SU-DHL-6 (cell line): ENCODE measurements around the gene LCE3D.

Source experiments
- H2AFZ ChIP-seq: fragments of 200-600 bp; sonication (generic); 2 replicates; pipeline ENCODE4 v1.6.1; 2014; ENCODE audit warnings: low read depth, mild to moderate bottlenecking, moderate library complexity, mixed read lengths, antibody characterized with exemption, low read length; ENCODE audit not compliant: severe bottlenecking
- H3F3A ChIP-seq: fragments of 200-600 bp; shearing (Covaris generic); 2 replicates; pipeline ENCODE4 v1.6.0; 2016; ENCODE audit warnings: antibody characterized with exemption, mild to moderate bottlenecking; ENCODE audit not compliant: insufficient read depth
- H3K27ac ChIP-seq: fragments of 200-600 bp; sonication (generic); 2 replicates; pipeline ENCODE4 v1.5.1; 2016; ENCODE audit warnings: low read depth, mild to moderate bottlenecking, low read length, moderate library complexity, mixed read lengths
- H3K27me3 ChIP-seq: fragments of 200-600 bp; sonication (generic), shearing (Covaris generic); 2 replicates; pipeline ENCODE4 v1.6.0; 2014; ENCODE audit warnings: mild to moderate bottlenecking, low read length
- H3K36me3 ChIP-seq: fragments of 200-600 bp; sonication (generic); 2 replicates; pipeline ENCODE4 v1.6.1; 2014; ENCODE audit warnings: mild to moderate bottlenecking, low read length, mixed read lengths
- H3K4me2 ChIP-seq: fragments of 300-600, 200-600 bp; shearing (Covaris generic), sonication (generic); 2 replicates; pipeline ENCODE4 v1.6.0; 2014; ENCODE audit warnings: low read length, low read depth, mild to moderate bottlenecking; ENCODE audit not compliant: poor library complexity, severe bottlenecking
- H3K4me3 ChIP-seq: fragments of 200-600 bp; sonication (generic); 2 replicates; pipeline ENCODE4 v1.5.1; 2014; ENCODE audit warnings: antibody characterized with exemption, low read length, mild to moderate bottlenecking, mixed read lengths; ENCODE audit not compliant: insufficient read depth, poor library complexity, severe bottlenecking
- H3K79me2 ChIP-seq: fragments of 200-600 bp; sonication (generic); 2 replicates; pipeline ENCODE4 v1.6.1; 2014; ENCODE audit warnings: mild to moderate bottlenecking, low read length, moderate library complexity; ENCODE audit not compliant: insufficient read depth
- H3K9ac ChIP-seq: fragments of 200-600 bp; sonication (generic); 2 replicates; pipeline ENCODE4 v1.7.0; 2014; ENCODE audit warnings: mild to moderate bottlenecking, low read length
- H3K9me2 ChIP-seq: fragments of 200-600 bp; sonication (generic); replicated peaks from 2 replicates; pipeline ENCODE4 v1.6.1; 2014; ENCODE audit warnings: low read length; ENCODE audit not compliant: insufficient read depth
- H3K9me3 ChIP-seq: fragments of 200-600 bp; sonication (generic); 2 replicates; pipeline ENCODE4 v1.6.1; 2014; ENCODE audit warnings: low read length, mixed read lengths; ENCODE audit not compliant: insufficient read depth
- H4K20me1 ChIP-seq: fragments of 200-600 bp; sonication (generic); 2 replicates; pipeline ENCODE4 v1.6.1; 2014; ENCODE audit warnings: low read depth, mild to moderate bottlenecking, antibody characterized with exemption, low read length, moderate library complexity, mixed read lengths
- EZH2phosphoT487 ChIP-seq: fragments of 200-600 bp; sonication (generic), shearing (Covaris generic); conservative IDR thresholded peaks from 2 replicates; pipeline ENCODE4 v1.6.1; 2018; ENCODE audit warnings: mild to moderate bottlenecking, antibody characterized with exemption, low read length, moderate library complexity, mixed read lengths
- TF ChIP-seq, protein P1 (sequence below): fragments of 200-600 bp; sonication (generic); IDR thresholded peaks from one replicate; pipeline ENCODE4 v1.5.1; 2017; ENCODE audit warnings: antibody characterized with exemption, mild to moderate bottlenecking, low read length, moderate library complexity; ENCODE audit not compliant: insufficient read depth, poor library complexity, severe bottlenecking

The LCE3D gene

DNA sequence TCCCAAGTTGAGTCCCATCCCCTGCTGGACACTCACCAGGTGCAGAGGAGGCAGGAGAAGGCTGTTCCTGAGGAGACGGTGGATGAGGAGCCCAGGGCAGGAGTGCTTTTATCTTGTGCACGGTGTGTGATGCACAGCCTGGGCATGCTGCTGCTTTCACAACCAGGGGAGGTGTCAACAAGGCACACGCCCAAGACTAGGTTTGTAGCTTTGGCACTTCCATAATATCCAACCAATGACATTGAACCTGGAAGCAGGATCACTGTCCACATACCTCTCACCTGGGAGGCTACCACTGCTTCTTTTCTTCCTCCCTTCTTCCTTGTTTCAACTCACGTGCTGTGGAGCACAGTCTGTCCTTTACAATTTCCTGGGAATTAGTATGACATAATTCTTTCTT lies at the start of gene LCE3D:
Gene LCE3D, minus strand, starts transcription at position 84 of the 400 bp plus-strand sequence. CDS start 580 bp downstream, outside the sequence.
- H3K9ac ChIP-seq = no peak within 1 kb of the TSS
- H3K79me2 ChIP-seq = no peaks in the 10 kb centered on the region
- no peaks in the 10 kb centered on the region for H3F3A ChIP-seq
- no peaks in the 10 kb centered on the region for H3K36me3 ChIP-seq
- no peak within 1 kb of the TSS for H3K27ac ChIP-seq
- no peaks in the 10 kb centered on the region; the same call in 1 of the 2 replicates for H3K27me3 ChIP-seq
- no peaks in the 10 kb centered on the region for H3K9me2 ChIP-seq
- no peak for TF ChIP-seq EZH2phosphoT487
- TF ChIP-seq, protein P1, sequence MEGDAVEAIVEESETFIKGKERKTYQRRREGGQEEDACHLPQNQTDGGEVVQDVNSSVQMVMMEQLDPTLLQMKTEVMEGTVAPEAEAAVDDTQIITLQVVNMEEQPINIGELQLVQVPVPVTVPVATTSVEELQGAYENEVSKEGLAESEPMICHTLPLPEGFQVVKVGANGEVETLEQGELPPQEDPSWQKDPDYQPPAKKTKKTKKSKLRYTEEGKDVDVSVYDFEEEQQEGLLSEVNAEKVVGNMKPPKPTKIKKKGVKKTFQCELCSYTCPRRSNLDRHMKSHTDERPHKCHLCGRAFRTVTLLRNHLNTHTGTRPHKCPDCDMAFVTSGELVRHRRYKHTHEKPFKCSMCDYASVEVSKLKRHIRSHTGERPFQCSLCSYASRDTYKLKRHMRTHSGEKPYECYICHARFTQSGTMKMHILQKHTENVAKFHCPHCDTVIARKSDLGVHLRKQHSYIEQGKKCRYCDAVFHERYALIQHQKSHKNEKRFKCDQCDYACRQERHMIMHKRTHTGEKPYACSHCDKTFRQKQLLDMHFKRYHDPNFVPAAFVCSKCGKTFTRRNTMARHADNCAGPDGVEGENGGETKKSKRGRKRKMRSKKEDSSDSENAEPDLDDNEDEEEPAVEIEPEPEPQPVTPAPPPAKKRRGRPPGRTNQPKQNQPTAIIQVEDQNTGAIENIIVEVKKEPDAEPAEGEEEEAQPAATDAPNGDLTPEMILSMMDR = no peak
- no peaks in the 10 kb centered on the region for H3K9me3 ChIP-seq
- H2AFZ ChIP-seq = no peak within 1 kb of the TSS
- no peaks in the 10 kb centered on the region for H4K20me1 ChIP-seq
- no peak within 1 kb of the TSS for H3K4me2 ChIP-seq
- H3K4me3 ChIP-seq = no peak within 1 kb of the TSS

- Histone ChIP-seq H3K9me2 (no peaks in the 10 kb centered on the region), H3K27ac (no peak overlapping the region), H4K20me1 (no peaks in the 10 kb centered on the region), H3K27me3 (no peaks in the 10 kb centered on the region), H3K4me3 (no peak overlapping the region), H3K36me3 (no peaks in the 10 kb centered on the region), H3K9me3 (no peaks in the 10 kb centered on the region), H2AFZ (no peak overlapping the region), H3F3A (no peaks in the 10 kb centered on the region), H3K4me2 (no peak overlapping the region), H3K79me2 (no peaks in the 10 kb centered on the region), H3K9ac (no peak overlapping the region)
- TF ChIP-seq, protein P1 = no peak
- TF ChIP-seq EZH2phosphoT487 = no peak
These were observed 46.4 kb upstream of the LCE3D start for GRCh38 chr1:152626744-152627143.

GRCh38 chr1:152623203-152623844 lies 43.0 kb upstream of the LCE3D start:
- no peak overlapping the region for H3K9ac ChIP-seq

More at GRCh38 chr1:152623203-152623844, 43.0 kb upstream of the LCE3D start:
- H3F3A ChIP-seq = no peaks in the 10 kb centered on the region
- no peaks in the 10 kb centered on the region for H4K20me1 ChIP-seq
- no peaks in the 10 kb centered on the region for H3K79me2 ChIP-seq
- peaks cover 14% of the 10 kb centered on the region; the same call in 1 of the 2 replicates for H3K9me3 ChIP-seq
- H3K9me2 ChIP-seq = no peaks in the 10 kb centered on the region
- H3K4me2 ChIP-seq = no peak overlapping the region
- TF ChIP-seq EZH2phosphoT487 = no peak
- TF ChIP-seq, protein P1 = peak; percentile 12
- no peaks in the 10 kb centered on the region for H3K27me3 ChIP-seq
- H2AFZ ChIP-seq = no peak overlapping the region
- H3K4me3 ChIP-seq = no peak overlapping the region
- H3K27ac ChIP-seq = no peak overlapping the region
- no peaks in the 10 kb centered on the region for H3K36me3 ChIP-seq
